SK-N-MC (cell line): ENCODE results near the gene BMPR1A.

Experiments used
- EZH2 ChIP-seq: fragments of 200-600 bp; sonication (generic); IDR thresholded peaks from one replicate; pipeline ENCODE4 v1.6.1; 2017; ENCODE audit warnings: antibody characterized with exemption
- POLR2AphosphoS5 ChIP-seq: IDR thresholded peaks from 2 replicates; pipeline ENCODE4 v1.6.1; 2012; ENCODE audit warnings: mild to moderate bottlenecking, low read depth, low read length, borderline replicate concordance

DNA sequence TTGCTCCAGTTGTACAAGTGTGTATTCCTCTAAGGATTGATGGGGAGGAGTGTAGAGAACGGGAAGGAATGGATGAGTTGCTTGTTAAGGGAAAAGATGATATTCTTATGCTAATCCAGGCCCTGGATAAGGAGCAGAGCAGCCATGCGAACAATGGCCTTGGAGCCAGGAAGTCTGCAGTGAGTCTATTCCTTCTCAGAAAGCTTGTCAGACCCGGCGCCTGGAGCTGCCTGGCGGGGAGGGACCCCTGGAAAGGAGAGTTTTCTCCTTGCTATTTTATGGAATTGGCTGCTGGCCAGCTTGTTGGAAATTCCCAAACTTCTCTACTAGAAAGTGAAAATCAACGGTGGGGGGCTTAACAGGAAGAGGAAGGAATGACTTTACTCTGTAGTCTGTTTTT is 111.9 kb downstream of the BMPR1A start:
- no peak for TF ChIP-seq POLR2AphosphoS5
- no peak for TF ChIP-seq EZH2
